HEK293 (cell line): Measurements from ENCODE around the gene CLDND1.
"Not testable (repeated sequence)": the region's sequence is repeated elsewhere in the genome, so short reads cannot be mapped to it uniquely, and the experiment has no call there.

Source experiments
- CTCF ChIA-PET: fragments of 350-600 bp; formaldehyde crosslinking; extraction: SDS; loops from one replicate; lab custom pipeline; 2021; ENCODE audit warnings: antibody characterized with exemption; lab: Yijun Ruan, JAX
- POLR2A ChIA-PET: fragments of 300-600 bp; formaldehyde crosslinking; extraction: SDS; loops from one replicate; lab custom pipeline; 2020; ENCODE audit warnings: antibody characterized with exemption, inconsistent platforms; lab: Yijun Ruan, JAX
- H3K27ac ChIP-seq: fragments of 200-500 bp; sonication (Bioruptor generic); 2 replicates; pipeline ENCODE4 v1.5.1; 2014; ENCODE audit warnings: low read depth, low read length, control low read depth, inconsistent platforms; ENCODE audit errors: extremely low read depth
- H3K36me3 ChIP-seq, 2 experiments: fragments of 200-500 bp in 1 of 2; sonication (Bioruptor generic) in 1 of 2; 1 replicate in 1 of 2; 2 replicates in 1 of 2; pipeline ENCODE4 v1.5.1; 2014 to 2017; ENCODE audit warnings: inconsistent platforms in 2 of 2, low read length in 2 of 2; ENCODE audit not compliant: control insufficient read depth in 2 of 2, insufficient read depth in 1 of 2
- H3K4me1 ChIP-seq: fragments of 200-500 bp; sonication (Bioruptor generic); 2 replicates; pipeline ENCODE4 v1.5.1; 2014; ENCODE audit warnings: mild to moderate bottlenecking, low read length, inconsistent platforms; ENCODE audit not compliant: control insufficient read depth, insufficient read depth
- H3K4me3 ChIP-seq: 2 replicates; pipeline ENCODE4 v1.5.1; 2011; ENCODE audit warnings: low read depth, mild to moderate bottlenecking, control low read depth, low read length, moderate library complexity
- H3K9me3 ChIP-seq: fragments of 200-500 bp; sonication (Bioruptor generic); 2 replicates; pipeline ENCODE4 v1.5.1; 2014; ENCODE audit warnings: low read depth, low read length, inconsistent platforms; ENCODE audit not compliant: control insufficient read depth, insufficient read depth
- SP2 ChIP-seq: fragments of 450-650 bp; formaldehyde crosslinking; IDR thresholded peaks from 2 replicates; pipeline ENCODE4 v1.5.1; 2016; ENCODE audit warnings: missing biosample characterization, missing genetic modification characterization
- ZBTB20 ChIP-seq: fragments of 450-650 bp; formaldehyde crosslinking; IDR thresholded peaks from 2 replicates; pipeline ENCODE4 v1.5.1; 2016; ENCODE audit warnings: missing biosample characterization, missing genetic modification characterization
- ZFHX2 ChIP-seq: fragments of 450-650 bp; formaldehyde crosslinking; conservative IDR thresholded peaks from 2 replicates; pipeline ENCODE4 v1.5.1; 2016; ENCODE audit warnings: missing biosample characterization, missing genetic modification characterization
- ZNF146 ChIP-seq: fragments of 450-650 bp; formaldehyde crosslinking; IDR thresholded peaks from 2 replicates; pipeline ENCODE4 v1.5.1; 2016; ENCODE audit warnings: missing biosample characterization, missing genetic modification characterization
- ZNF157 ChIP-seq: fragments of 450-650 bp; formaldehyde crosslinking; IDR thresholded peaks from 2 replicates; pipeline ENCODE4 v1.5.1; 2016; ENCODE audit warnings: missing biosample characterization, missing genetic modification characterization
- ZNF174 ChIP-seq: fragments of 450-650 bp; formaldehyde crosslinking; IDR thresholded peaks from 2 replicates; pipeline ENCODE4 v1.5.0; 2017; ENCODE audit warnings: missing biosample characterization, mild to moderate bottlenecking, missing genetic modification characterization
- ZNF184 ChIP-seq: fragments of 450-650 bp; IDR thresholded peaks from 2 replicates; pipeline ENCODE4 v1.5.1; 2018; ENCODE audit warnings: missing biosample characterization, mild to moderate bottlenecking, missing genetic modification characterization
- ZNF248 ChIP-seq: fragments of 450-650 bp; formaldehyde crosslinking; IDR thresholded peaks from 2 replicates; pipeline ENCODE4 v1.5.1; 2017; ENCODE audit warnings: missing biosample characterization, missing genetic modification characterization
- ZNF274 ChIP-seq, 2 experiments: fragments of 200-500 bp in 1 of 2; fragments of 450-650 bp in 1 of 2; sonication (Bioruptor generic) in 1 of 2; formaldehyde crosslinking in 1 of 2; IDR thresholded peaks; 2 replicates each; pipeline versions ENCODE4 v1.5.1 to v1.6.1; 2014 to 2016; ENCODE audit warnings: borderline replicate concordance in 1 of 2, inconsistent platforms in 1 of 2, low read length in 1 of 2, missing biosample characterization in 1 of 2, missing genetic modification characterization in 1 of 2
- ZNF302 ChIP-seq: fragments of 450-650 bp; formaldehyde crosslinking; IDR thresholded peaks from 2 replicates; pipeline ENCODE4 v1.5.1; 2016; ENCODE audit warnings: missing biosample characterization, missing genetic modification characterization, low read depth
- ZNF311 ChIP-seq: fragments of 450-650 bp; formaldehyde crosslinking; IDR thresholded peaks from 2 replicates; pipeline ENCODE4 v1.5.1; 2017; ENCODE audit warnings: missing biosample characterization, missing genetic modification characterization, borderline replicate concordance
- ZNF341 ChIP-seq: fragments of 450-650 bp; formaldehyde crosslinking; IDR thresholded peaks from 2 replicates; pipeline ENCODE4; 2016; ENCODE audit warnings: low read depth, missing biosample characterization, missing genetic modification characterization
- ZNF488 ChIP-seq: fragments of 450-650 bp; formaldehyde crosslinking; IDR thresholded peaks from 2 replicates; pipeline ENCODE4 v1.5.1; 2016; ENCODE audit warnings: missing biosample characterization, missing genetic modification characterization
- ZNF558 ChIP-seq: fragments of 450-650 bp; formaldehyde crosslinking; IDR thresholded peaks from 2 replicates; pipeline ENCODE4 v1.5.1; 2016; ENCODE audit warnings: missing biosample characterization, missing genetic modification characterization
- ZNF571 ChIP-seq: fragments of 450-650 bp; formaldehyde crosslinking; IDR thresholded peaks from 2 replicates; pipeline ENCODE4 v1.5.0; 2017; ENCODE audit warnings: missing biosample characterization, missing genetic modification characterization
- ZNF623 ChIP-seq: fragments of 450-650 bp; formaldehyde crosslinking; IDR thresholded peaks from 2 replicates; pipeline ENCODE4 v1.5.1; 2016; ENCODE audit warnings: missing biosample characterization, missing genetic modification characterization
- ZNF658 ChIP-seq: fragments of 450-650 bp; formaldehyde crosslinking; IDR thresholded peaks from 2 replicates; pipeline ENCODE4; 2016; ENCODE audit warnings: missing biosample characterization, missing genetic modification characterization
- ZNF664 ChIP-seq: fragments of 450-650 bp; formaldehyde crosslinking; IDR thresholded peaks from 2 replicates; pipeline ENCODE4 v1.5.1; 2016; ENCODE audit warnings: missing biosample characterization, missing genetic modification characterization
- ZNF768 ChIP-seq: fragments of 450-650 bp; formaldehyde crosslinking; IDR thresholded peaks from 2 replicates; pipeline ENCODE4 v1.5.1; 2018; ENCODE audit warnings: missing biosample characterization, mild to moderate bottlenecking, missing genetic modification characterization
- ZSCAN23 ChIP-seq: fragments of 450-650 bp; formaldehyde crosslinking; IDR thresholded peaks from 2 replicates; pipeline ENCODE4 v1.5.1; 2016; ENCODE audit warnings: missing biosample characterization, missing genetic modification characterization
- ZSCAN4 ChIP-seq: fragments of 450-650 bp; formaldehyde crosslinking; IDR thresholded peaks from 2 replicates; pipeline ENCODE4 v1.5.1; 2017; ENCODE audit warnings: missing biosample characterization, missing genetic modification characterization

Gene CLDND1

GRCh38 chr3:98563661-98564281 is 41.1 kb upstream of the CLDND1 start:
- CTCF ChIA-PET: interaction anchor here (0.7 to 1.2 kb wide), 2 partner anchors 8 to 10 kb away, joined by 3 read pairs; no protein-coding TSS in a partner anchor
- Histone ChIP-seq H3K4me1 (no peaks in the 10 kb centered on the region), H3K4me3 (no peak overlapping the region)

GRCh38 chr3:98561727-98562521 is 39.2 kb upstream of the CLDND1 start:
- Histone ChIP-seq H3K4me3 (no peak overlapping the region), H3K9me3 (no peaks in the 10 kb centered on the region), H3K36me3 (no peaks in the 10 kb centered on the region), H3K27ac (no peak overlapping the region), H3K4me1 (no peaks in the 10 kb centered on the region)
- TF ChIP-seq ZBTB20 (tag by site-specific recombination): no peak
- POLR2A ChIA-PET: no interaction called here
- CTCF ChIA-PET: no interaction called here

More at GRCh38 chr3:98563661-98564281, 41.1 kb upstream of the CLDND1 start:
- TF ChIP-seq ZNF184 (tag by site-specific recombination) (no peak), SP2 (tag by site-specific recombination) (no peak)
- TF ChIP-seq, all 188 proteins: peak for 0
- POLR2A ChIA-PET: no interaction called here
- H3K9me3 ChIP-seq: no peaks in the 10 kb centered on the region
- no peak overlapping the region for H3K27ac ChIP-seq
- H3K36me3 ChIP-seq: no peaks in the 10 kb centered on the region

- no peak overlapping the region for H3K4me3 ChIP-seq
- no peaks in the 10 kb centered on the region for H3K4me1 ChIP-seq
Observed at GRCh38 chr3:98560911-98561310, 38.2 kb upstream of the CLDND1 start.

GRCh38 chr3:98559769-98560168 is 37.1 kb upstream of the CLDND1 start:
- peak; percentile 54; the same call in 1 of the 2 replicates for TF ChIP-seq ZNF146
- H3K9me3 ChIP-seq, POLR2A ChIA-PET, H3K27ac ChIP-seq, H3K4me1 ChIP-seq, H3K36me3 ChIP-seq, CTCF ChIA-PET, H3K4me3 ChIP-seq: not testable (repeated sequence)

More at GRCh38 chr3:98560911-98561310, 38.2 kb upstream of the CLDND1 start:
- ChIA-PET CTCF (no interaction called here), POLR2A (no interaction called here)
- H3K27ac ChIP-seq: no peak overlapping the region
- no peaks in the 10 kb centered on the region for H3K9me3 ChIP-seq
- no peaks in the 10 kb centered on the region for H3K36me3 ChIP-seq
- no peak for TF ChIP-seq ZNF157 (tag by site-specific recombination)
- TF ChIP-seq ZNF664 (tag by site-specific recombination): no peak
- no peak for TF ChIP-seq ZNF658 (tag by site-specific recombination)
- no peak for TF ChIP-seq ZNF623 (tag by site-specific recombination)
- TF ChIP-seq ZNF341 (tag by site-specific recombination): no peak

GRCh38 chr3:98558100-98558827 is 35.6 kb upstream of the CLDND1 start:
- Histone ChIP-seq H3K4me1 (no peaks in the 10 kb centered on the region; the same call in 1 of the 2 replicates), H3K9me3 (no peaks in the 10 kb centered on the region), H3K27ac (no peak overlapping the region), H3K36me3 (no peaks in the 10 kb centered on the region), H3K4me3 (no peak overlapping the region)
- ChIA-PET CTCF (interaction anchor here (0.9 kb wide), 1 partner anchor 257 kb away, joined by 3 read pairs; no protein-coding TSS in a partner anchor), POLR2A (interaction anchor here (0.6 kb wide), 1 partner anchor 93 kb away, joined by 4 read pairs; no protein-coding TSS in a partner anchor)
- TF ChIP-seq ZNF311 (tag by site-specific recombination) (no peak), ZNF488 (no peak), ZNF571 (tag by site-specific recombination) (no peak), ZFHX2 (tag by site-specific recombination) (no peak), ZNF558 (no peak), ZNF768 (tag by site-specific recombination) (no peak), ZNF174 (tag by site-specific recombination) (no peak), ZNF302 (tag by site-specific recombination) (no peak), ZNF248 (tag by site-specific recombination) (no peak), ZNF274 (IDR thresholded peaks at IDR 0.05; ENCODE audit: low read length) (no peak), ZNF274 (tag by site-specific recombination; IDR thresholded peaks at IDR 0.05; ENCODE audit: borderline replicate concordance) (no peak), ZSCAN4 (no peak), ZSCAN23 (tag by site-specific recombination) (no peak)
